HepG2 (cell line): ENCODE data around the gene LGALS3. TPM values are rescaled to one million over a fixed set of nuclear protein-coding genes. Genes with fewer than 3 reads are reported as not detected.

ENCODE experiments used
- AHDC1 ChIP-seq: sonication (generic); formaldehyde crosslinking; IDR thresholded peaks from 2 replicates; pipeline ENCODE4 v1.5.1; 2020; ENCODE audit warnings: mild to moderate bottlenecking, missing genetic modification reagents, borderline replicate concordance
- HMGXB3 ChIP-seq: sonication (generic); formaldehyde crosslinking; IDR thresholded peaks from 2 replicates; pipeline ENCODE4 v1.4.0; 2020; ENCODE audit warnings: missing genetic modification reagents, borderline replicate concordance
- HOXD1 ChIP-seq: sonication (generic); formaldehyde crosslinking; IDR thresholded peaks from 2 replicates; pipeline ENCODE4 v1.5.0; 2020; ENCODE audit warnings: missing genetic modification reagents
- PRMT3 ChIP-seq: sonication (generic); formaldehyde crosslinking; IDR thresholded peaks from 2 replicates; pipeline ENCODE4 v1.8.1; 2022; ENCODE audit warnings: low read depth, mild to moderate bottlenecking, moderate library complexity, missing genetic modification reagents, borderline replicate concordance
- RCOR2 ChIP-seq: IDR thresholded peaks from 2 replicates; pipeline ENCODE4 v1.6.1; 2016; ENCODE audit warnings: missing biosample characterization, missing genetic modification reagents
- RORA ChIP-seq: sonication (generic); formaldehyde crosslinking; IDR thresholded peaks from 2 replicates; pipeline ENCODE4 v1.5.0; 2020; ENCODE audit warnings: mild to moderate bottlenecking, missing genetic modification reagents, moderate library complexity
- STAG1 ChIP-seq: sonication (generic); formaldehyde crosslinking; IDR thresholded peaks from 2 replicates; pipeline ENCODE4 v1.4.0; 2020; ENCODE audit warnings: missing genetic modification reagents
- TIGD3 ChIP-seq: sonication (generic); formaldehyde crosslinking; IDR thresholded peaks from 2 replicates; pipeline ENCODE4 v1.5.1; 2020; ENCODE audit warnings: mild to moderate bottlenecking, missing genetic modification reagents, borderline replicate concordance
- YEATS2 ChIP-seq: sonication (generic); formaldehyde crosslinking; IDR thresholded peaks from 2 replicates; pipeline ENCODE4 v1.4.0; 2020; ENCODE audit warnings: missing genetic modification reagents, borderline replicate concordance
- ZFP1 ChIP-seq: IDR thresholded peaks from 2 replicates; pipeline ENCODE4 v1.6.1; 2016
- ZNF274 ChIP-seq: sonication (generic); formaldehyde crosslinking; IDR thresholded peaks from 2 replicates; pipeline ENCODE4 v1.5.1; 2020; ENCODE audit warnings: mild to moderate bottlenecking, missing genetic modification reagents
- ZNF333 ChIP-seq: sonication (generic); formaldehyde crosslinking; IDR thresholded peaks from 2 replicates; pipeline ENCODE4 v1.4.0; 2020; ENCODE audit warnings: mild to moderate bottlenecking, missing genetic modification reagents, borderline replicate concordance
- ZNF430 ChIP-seq: sonication (generic); formaldehyde crosslinking; IDR thresholded peaks from 2 replicates; pipeline ENCODE4 v1.9.0; 2021; ENCODE audit warnings: mild to moderate bottlenecking, missing genetic modification reagents
- ZNF501 ChIP-seq: sonication (generic); formaldehyde crosslinking; IDR thresholded peaks from 2 replicates; pipeline ENCODE4 v1.5.1; 2020; ENCODE audit warnings: mild to moderate bottlenecking, moderate library complexity, missing genetic modification reagents
- ZNF713 ChIP-seq: sonication (generic); formaldehyde crosslinking; IDR thresholded peaks from 2 replicates; pipeline ENCODE4 v1.4.0; 2020; ENCODE audit warnings: mild to moderate bottlenecking, missing genetic modification reagents
- ZNF788 ChIP-seq: sonication (generic); formaldehyde crosslinking; IDR thresholded peaks from 2 replicates; pipeline ENCODE4 v1.5.0; 2020; ENCODE audit warnings: mild to moderate bottlenecking, missing genetic modification reagents, borderline replicate concordance
- ZSCAN30 ChIP-seq: sonication (generic); formaldehyde crosslinking; IDR thresholded peaks from 2 replicates; pipeline ENCODE4 v1.5.0; 2020; ENCODE audit warnings: mild to moderate bottlenecking, missing genetic modification reagents
- polyA plus RNA-seq, 8 experiments: library from polyadenylated mRNA; depleted of rRNA in 3 of 8; stranded (reverse) in 7 of 8; unstranded in 1 of 8; fragments of >200 nt; fragmentation: Illumina TruSeq in 4 of 8; extraction: Trizol in 4 of 8; gene quantifications; 2 replicates each; pipeline versions ENCODE4 v1.2.1 to v1.2.3, GENCODE V29; 2011 to 2016; ENCODE audit warnings: low read depth in 4 of 8, missing spikeins in 1 of 8, mixed read lengths in 1 of 8; ENCODE audit not compliant: insufficient read depth in 1 of 8
- total RNA-seq, 5 experiments: library from RNA; depleted of rRNA; stranded (reverse); fragments of >200 nt; fragmentation: Illumina TruSeq; extraction: Trizol; gene quantifications; 2 replicates each; pipeline ENCODE4 v1.2.3, GENCODE V29; 2016; ENCODE audit warnings: low read depth in 1 of 5

Gene LGALS3
- total and polyA plus RNA-seq, 2 of the 13 experiments (the other 11 are each of a cell fraction or from before 2014, with no cell fraction given) = 5.0 to 97.4 TPM

GRCh38 chr14:55107766-55108554 is 21.1 kb upstream of the LGALS3 start (continued):
- TF ChIP-seq TIGD3 = no peak
- TF ChIP-seq ZSCAN30 = 0 out of 2 replicates have a peak, but pooled peaks have one; percentile 18
- TF ChIP-seq HOXD1 = peak; percentile 85; the same call in 1 of the 2 replicates
- TF ChIP-seq STAG1 (CRISPR knock-in tag) = peak; percentile 10; the same call in 1 of the 2 replicates
- peak; percentile 97 for TF ChIP-seq ZNF274 (CRISPR knock-in tag)
- TF ChIP-seq ZNF713 (CRISPR knock-in tag) = 0 out of 2 replicates have a peak, but pooled peaks have one; percentile 65
- TF ChIP-seq PRMT3 = 0 out of 2 replicates have a peak, but pooled peaks have one; percentile 50
- peak; percentile 57; the same call in 1 of the 2 replicates for TF ChIP-seq ZFP1 (CRISPR knock-in tag)
- 0 out of 2 replicates have a peak, but pooled peaks have one; percentile 57 for TF ChIP-seq ZNF333 (CRISPR knock-in tag)
- TF ChIP-seq HMGXB3 = peak; percentile 53; the same call in 1 of the 2 replicates
- peak; percentile 58; the same call in 1 of the 2 replicates for TF ChIP-seq YEATS2
- peak; percentile 88 for TF ChIP-seq AHDC1 (CRISPR knock-in tag)
- peak; percentile 96 for TF ChIP-seq ZNF501
- no peak for TF ChIP-seq RORA
- TF ChIP-seq ZNF788 (CRISPR knock-in tag) = peak; percentile 53; the same call in 1 of the 2 replicates
- 0 out of 2 replicates have a peak, but pooled peaks have one; percentile 28 for TF ChIP-seq RCOR2 (CRISPR knock-in tag)
- TF ChIP-seq ZNF430 = peak; percentile 89
